Neutrophil (primary cell): Measurements from ENCODE around the gene GALM.

Experiments used
- H3K27ac ChIP-seq: fragments of 200-600 bp; sonication (generic); 2 replicates; pipeline ENCODE4 v1.5.1; 2016; ENCODE audit warnings: mild to moderate bottlenecking, moderate library complexity
- H3K27me3 ChIP-seq: fragments of 200-600 bp; sonication (generic); 2 replicates; pipeline ENCODE4 v1.6.0; 2016; ENCODE audit warnings: mild to moderate bottlenecking
- H3K36me3 ChIP-seq: fragments of 200-600 bp; sonication (generic); 2 replicates; pipeline ENCODE4 v1.5.1; 2017
- H3K4me1 ChIP-seq, 2 experiments: fragments of 200-600 bp in 1 of 2; sonication (generic) in 1 of 2; 1 replicate in 1 of 2; 2 replicates in 1 of 2; pipeline versions ENCODE4 v1.5.1 to v1.6.1; 2013 to 2016; ENCODE audit warnings: low read depth in 1 of 2, low read length in 1 of 2, mild to moderate bottlenecking in 1 of 2, moderate library complexity in 1 of 2; ENCODE audit not compliant: control insufficient read depth in 1 of 2, insufficient read depth in 1 of 2
- H3K4me3 ChIP-seq, 2 experiments: fragments of 200-600 bp in 1 of 2; sonication (generic) in 1 of 2; 1 replicate in 1 of 2; 2 replicates in 1 of 2; pipeline ENCODE4 v1.5.1; 2013 to 2016; ENCODE audit warnings: low read depth in 1 of 2, low read length in 1 of 2, mild to moderate bottlenecking in 1 of 2, moderate library complexity in 1 of 2
- H3K9me3 ChIP-seq: fragments of 200-600 bp; sonication (generic); 2 replicates; pipeline ENCODE4 v1.5.1; 2016
- CTCF ChIP-seq: fragments of 200-600 bp; sonication (generic); IDR thresholded peaks from 2 replicates; pipeline ENCODE4 v1.5.1; 2016; ENCODE audit warnings: antibody characterized with exemption

The GALM gene

GRCh38 chr2:38775921-38776225 lies 110.0 kb downstream of the GALM start:
- H3K27ac ChIP-seq = no peak overlapping the region
- H3K27me3 ChIP-seq = peaks cover 26% of the 10 kb centered on the region
- no peak for TF ChIP-seq CTCF
- H3K36me3 ChIP-seq = no peaks in the 10 kb centered on the region
- no peaks in the 10 kb centered on the region for H3K9me3 ChIP-seq
- no peak overlapping the region for H3K4me3 ChIP-seq
- peaks cover 10 to 15% of the 10 kb centered on the region in 2 experiments for H3K4me1 ChIP-seq

GRCh38 chr2:38776531-38776930 lies 110.6 kb downstream of the GALM start:
- Histone ChIP-seq H3K27ac (no peak overlapping the region), H3K36me3 (no peaks in the 10 kb centered on the region), H3K9me3 (no peaks in the 10 kb centered on the region), H3K27me3 (peaks cover 26% of the 10 kb centered on the region), H3K4me3 (no peak overlapping the region), H3K4me1 (peaks cover 10 to 15% of the 10 kb centered on the region in 2 experiments)
- TF ChIP-seq CTCF = no peak

- H3K9me3 ChIP-seq = no peaks in the 10 kb centered on the region
- peak overlapping the region; percentile 72 to 74 for H3K4me3 ChIP-seq
- no peaks in the 10 kb centered on the region for H3K36me3 ChIP-seq
- H3K27ac ChIP-seq = peak overlapping the region; percentile 68
- peaks cover 10 to 15% of the 10 kb centered on the region in 2 experiments for H3K4me1 ChIP-seq
- H3K27me3 ChIP-seq = peaks cover 26% of the 10 kb centered on the region
- TF ChIP-seq CTCF = no peak
Measured at GRCh38 chr2:38778687-38779082, 112.8 kb downstream of the GALM start.

GRCh38 chr2:38783586-38783985 lies 117.7 kb downstream of the GALM start:
- H3K27me3 ChIP-seq = no peaks in the 10 kb centered on the region
- H3K27ac ChIP-seq = no peak overlapping the region
- TF ChIP-seq CTCF = no peak
- no peaks in the 10 kb centered on the region for H3K9me3 ChIP-seq
- H3K36me3 ChIP-seq = no peaks in the 10 kb centered on the region
- peaks cover 4% of the 10 kb centered on the region in 2 experiments for H3K4me1 ChIP-seq
- no peak overlapping the region for H3K4me3 ChIP-seq
